Measurements from ENCODE around the gene RCC1.

DNA sequence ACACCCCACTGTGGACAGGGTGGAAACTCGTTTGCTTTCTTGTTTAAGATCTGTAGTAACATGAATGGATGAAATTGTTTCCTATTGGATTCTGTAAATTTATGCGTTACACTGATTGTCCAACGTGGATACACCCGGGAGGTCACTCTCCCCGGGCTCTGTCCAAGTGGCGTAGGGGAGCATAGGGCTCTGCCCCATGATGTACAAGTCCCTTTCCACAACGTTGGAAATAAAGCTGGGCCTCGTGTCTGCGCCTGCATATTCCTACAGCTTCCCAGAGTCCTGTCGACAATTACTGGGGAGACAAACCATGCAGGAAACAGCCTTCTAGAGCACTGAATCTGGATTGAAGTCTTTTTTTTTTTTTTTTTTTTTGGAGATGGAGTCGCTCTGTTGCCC, 1.4 kb downstream of the RCC1 start:
- TF ChIP-seq CTCF (IDR thresholded peaks at IDR 0.05 in 4 of 5, conservative IDR thresholded peaks at IDR 0.05 in 1 of 5) (no peak), POLR2A (IDR thresholded peaks at IDR 0.05) (no peak)
